HEK293 (cell line): ENCODE measurements around the gene PIP4K2A.

Experiments used
- CTCF ChIP-seq: fragments of 450-650 bp; formaldehyde crosslinking; IDR thresholded peaks from 2 replicates; pipeline ENCODE4 v1.5.1; 2016; ENCODE audit warnings: missing biosample characterization, missing genetic modification characterization
- EGR2 ChIP-seq: fragments of 450-650 bp; formaldehyde crosslinking; IDR thresholded peaks from 2 replicates; pipeline ENCODE4 v1.5.1; 2016; ENCODE audit warnings: low read depth, missing biosample characterization, missing genetic modification characterization
- PATZ1 ChIP-seq: fragments of 450-650 bp; formaldehyde crosslinking; IDR thresholded peaks from 2 replicates; pipeline ENCODE4 v1.5.1; 2016; ENCODE audit warnings: missing biosample characterization, missing genetic modification characterization
- REST ChIP-seq: fragments of 450-650 bp; formaldehyde crosslinking; IDR thresholded peaks from 2 replicates; pipeline ENCODE4 v1.5.1; 2016; ENCODE audit warnings: missing biosample characterization, missing genetic modification characterization
- SP2 ChIP-seq: fragments of 450-650 bp; formaldehyde crosslinking; IDR thresholded peaks from 2 replicates; pipeline ENCODE4 v1.5.1; 2016; ENCODE audit warnings: missing biosample characterization, missing genetic modification characterization
- SP7 ChIP-seq: fragments of 450-650 bp; formaldehyde crosslinking; IDR thresholded peaks from 2 replicates; pipeline ENCODE4 v1.5.1; 2016; ENCODE audit warnings: missing biosample characterization, missing genetic modification characterization
- ZBTB17 ChIP-seq: fragments of 450-650 bp; formaldehyde crosslinking; IDR thresholded peaks from 2 replicates; pipeline ENCODE4 v1.5.1; 2016; ENCODE audit warnings: missing biosample characterization, missing genetic modification characterization
- ZNF157 ChIP-seq: fragments of 450-650 bp; formaldehyde crosslinking; IDR thresholded peaks from 2 replicates; pipeline ENCODE4 v1.5.1; 2016; ENCODE audit warnings: missing biosample characterization, missing genetic modification characterization
- ZNF274 ChIP-seq, 2 experiments: fragments of 200-500 bp in 1 of 2; fragments of 450-650 bp in 1 of 2; sonication (Bioruptor generic) in 1 of 2; formaldehyde crosslinking in 1 of 2; IDR thresholded peaks; 2 replicates each; pipeline versions ENCODE4 v1.5.1 to v1.6.1; 2014 to 2016; ENCODE audit warnings: borderline replicate concordance in 1 of 2, inconsistent platforms in 1 of 2, low read length in 1 of 2, missing biosample characterization in 1 of 2, missing genetic modification characterization in 1 of 2
- ZNF513 ChIP-seq: fragments of 450-650 bp; IDR thresholded peaks from 2 replicates; pipeline ENCODE4 v1.5.1; 2018; ENCODE audit warnings: missing biosample characterization, missing genetic modification characterization
- ZXDB ChIP-seq: fragments of 450-650 bp; formaldehyde crosslinking; IDR thresholded peaks from 2 replicates; pipeline ENCODE4 v1.5.1; 2016; ENCODE audit warnings: missing biosample characterization, missing genetic modification characterization

- TF ChIP-seq SP7 (tag by site-specific recombination) = no peak
- no peak for TF ChIP-seq CTCF (tag by site-specific recombination)
- TF ChIP-seq REST (tag by site-specific recombination) = no peak
- no peak for TF ChIP-seq ZNF157
- TF ChIP-seq ZNF513 (tag by site-specific recombination) = no peak
- TF ChIP-seq PATZ1 (tag by site-specific recombination) = no peak
- TF ChIP-seq ZXDB = no peak
- no peak for TF ChIP-seq EGR2 (tag by site-specific recombination)
- TF ChIP-seq ZBTB17 (tag by site-specific recombination) = no peak
- no peak for TF ChIP-seq ZNF274 (IDR thresholded peaks at IDR 0.05; ENCODE audit: low read length)
- no peak for TF ChIP-seq ZNF274 (tag by site-specific recombination; IDR thresholded peaks at IDR 0.05; ENCODE audit: borderline replicate concordance)
- TF ChIP-seq SP2 (tag by site-specific recombination) = no peak
Observed at GRCh38 chr10:22644222-22644621, 70.2 kb downstream of the PIP4K2A start.
